Fibroblast of lung (primary cell): ENCODE results near the gene APBB1IP. TPM values are rescaled to one million over a fixed set of nuclear protein-coding genes. Genes with fewer than 3 reads are reported as not detected.

Experiments used
- DNase-seq, 2 donors: peaks; one replicate each; pipeline versions ENCODE4 v3.0.0 to v3.0.0-alpha.2; 2010; ENCODE audit warnings: low read depth in 2 of 2
- H2AFZ ChIP-seq: 2 replicates; pipeline ENCODE4 v1.5.1; 2012; ENCODE audit warnings: low read length, control low read depth, inconsistent platforms
- H3K27ac ChIP-seq: 2 replicates; pipeline ENCODE4 v1.5.1; 2011; ENCODE audit warnings: low read length, control low read depth; ENCODE audit not compliant: insufficient read depth
- H3K27me3 ChIP-seq: 2 replicates; pipeline ENCODE4 v1.5.1; 2011; ENCODE audit warnings: mild to moderate bottlenecking, low read length; ENCODE audit not compliant: control insufficient read depth, insufficient read depth
- H3K36me3 ChIP-seq: 2 replicates; pipeline ENCODE4 v1.5.1; 2011; ENCODE audit warnings: low read length; ENCODE audit not compliant: control insufficient read depth, insufficient read depth
- H3K4me1 ChIP-seq: 2 replicates; pipeline ENCODE4 v1.5.1; 2011; ENCODE audit warnings: low read length; ENCODE audit not compliant: control insufficient read depth, insufficient read depth; ENCODE audit errors: extremely low read depth
- H3K4me2 ChIP-seq: 2 replicates; pipeline ENCODE4 v1.5.1; 2011; ENCODE audit warnings: low read length, control low read depth; ENCODE audit not compliant: insufficient read depth; ENCODE audit errors: extremely low read depth
- H3K4me3 ChIP-seq, 4 experiments: fragments of 200-600 bp in 1 of 4; sonication (generic) in 1 of 4; replicated peaks in 1 of 4; 2 replicates each; pipeline ENCODE4 v1.5.1; 2011 to 2016; ENCODE audit warnings: low read length in 4 of 4, low read depth in 3 of 4, mild to moderate bottlenecking in 3 of 4, control low read depth in 2 of 4, inconsistent platforms in 1 of 4, mixed read lengths in 1 of 4; ENCODE audit not compliant: insufficient read depth in 1 of 4; ENCODE audit errors: control extremely low read depth in 1 of 4
- H3K79me2 ChIP-seq: 2 replicates; pipeline ENCODE4 v1.5.1; 2012; ENCODE audit warnings: mild to moderate bottlenecking, low read length, inconsistent platforms; ENCODE audit not compliant: control insufficient read depth, insufficient read depth
- H3K9ac ChIP-seq: 2 replicates; pipeline ENCODE4 v1.5.1; 2011; ENCODE audit warnings: mild to moderate bottlenecking, low read length, control low read depth; ENCODE audit not compliant: insufficient read depth
- H3K9me3 ChIP-seq: 2 replicates; pipeline ENCODE4 v1.5.1; 2012; ENCODE audit warnings: low read depth, low read length; ENCODE audit not compliant: control insufficient read depth, insufficient read depth
- H4K20me1 ChIP-seq: 2 replicates; pipeline ENCODE4 v1.5.1; 2011; ENCODE audit warnings: low read length; ENCODE audit not compliant: control insufficient read depth, insufficient read depth; ENCODE audit errors: extremely low read depth
- CTCF ChIP-seq, 2 donors: IDR thresholded peaks in 1 of 2; conservative IDR thresholded peaks in 1 of 2; 1 replicate in 1 of 2; 2 replicates in 1 of 2; pipeline ENCODE4 v1.5.1; 2011 to 2012; ENCODE audit warnings: low read length in 2 of 2, control low read depth in 1 of 2, inconsistent platforms in 1 of 2, low read depth in 1 of 2, mild to moderate bottlenecking in 1 of 2
- EZH2 ChIP-seq: IDR thresholded peaks from 2 replicates; pipeline ENCODE4 v1.5.1; 2012; ENCODE audit warnings: low read length, control low read depth, mild to moderate bottlenecking; ENCODE audit errors: missing control alignments
- polyA plus RNA-seq, 2 donors: library from polyadenylated mRNA; depleted of rRNA in 1 of 2; stranded (reverse) in 1 of 2; unstranded in 1 of 2; fragments of >200 nt; gene quantifications; 2 replicates each; pipeline ENCODE4 v1.2.1, GENCODE V29; 2011 to 2012; ENCODE audit warnings: missing spikeins in 1 of 2
- total RNA-seq: library from RNA; depleted of rRNA; stranded (reverse); fragments of >200 nt; gene quantifications from 2 replicates; pipeline ENCODE4 v1.2.1, GENCODE V29; 2014

APBB1IP gene
- total and polyA plus RNA-seq, 2 donors (not counting 1 experiment from before 2014, with no cell fraction given), result 1.5 TPM

- no peaks in the 10 kb centered on the region for H3K4me1 ChIP-seq
- H3K4me2 ChIP-seq, result no peak overlapping the region
- no peak overlapping the region for H2AFZ ChIP-seq
- H3K27me3 ChIP-seq, result no peaks in the 10 kb centered on the region
- no peaks in the 10 kb centered on the region for H3K79me2 ChIP-seq
- no peak for TF ChIP-seq EZH2
- TF ChIP-seq CTCF (conservative IDR thresholded peaks at IDR 0.05 in 1 of 2, IDR thresholded peaks at IDR 0.05 in 1 of 2; ENCODE audit: low read depth in 1 of 2, low read length in 2 of 2), result no peak
- no peaks in the 10 kb centered on the region for H3K36me3 ChIP-seq
- no peak overlapping the region for H3K9ac ChIP-seq
- H3K27ac ChIP-seq, result no peak overlapping the region
- no peak for DNase-seq
- H3K4me3 ChIP-seq, result no peak overlapping the region
- no peaks in the 10 kb centered on the region for H3K9me3 ChIP-seq
- no peaks in the 10 kb centered on the region for H4K20me1 ChIP-seq
These were observed 88.9 kb downstream of the APBB1IP start for GRCh38 chr10:26527018-26527417.

GRCh38 chr10:26528048-26528447 lies 89.9 kb downstream of the APBB1IP start:
- no peak overlapping the region for H3K4me2 ChIP-seq
- no peaks in the 10 kb centered on the region for H3K9me3 ChIP-seq
- no peaks in the 10 kb centered on the region for H3K4me1 ChIP-seq
- no peaks in the 10 kb centered on the region for H3K36me3 ChIP-seq
- no peak overlapping the region for H3K4me3 ChIP-seq
- H3K79me2 ChIP-seq, result no peaks in the 10 kb centered on the region
- no peak for DNase-seq
- no peaks in the 10 kb centered on the region for H3K27me3 ChIP-seq
- H3K27ac ChIP-seq, result no peak overlapping the region
- H3K9ac ChIP-seq, result no peak overlapping the region
- H2AFZ ChIP-seq, result no peak overlapping the region
- no peaks in the 10 kb centered on the region for H4K20me1 ChIP-seq
- TF ChIP-seq EZH2 (no peak), CTCF (conservative IDR thresholded peaks at IDR 0.05 in 1 of 2, IDR thresholded peaks at IDR 0.05 in 1 of 2; ENCODE audit: low read depth in 1 of 2, low read length in 2 of 2) (no peak)

DNA sequence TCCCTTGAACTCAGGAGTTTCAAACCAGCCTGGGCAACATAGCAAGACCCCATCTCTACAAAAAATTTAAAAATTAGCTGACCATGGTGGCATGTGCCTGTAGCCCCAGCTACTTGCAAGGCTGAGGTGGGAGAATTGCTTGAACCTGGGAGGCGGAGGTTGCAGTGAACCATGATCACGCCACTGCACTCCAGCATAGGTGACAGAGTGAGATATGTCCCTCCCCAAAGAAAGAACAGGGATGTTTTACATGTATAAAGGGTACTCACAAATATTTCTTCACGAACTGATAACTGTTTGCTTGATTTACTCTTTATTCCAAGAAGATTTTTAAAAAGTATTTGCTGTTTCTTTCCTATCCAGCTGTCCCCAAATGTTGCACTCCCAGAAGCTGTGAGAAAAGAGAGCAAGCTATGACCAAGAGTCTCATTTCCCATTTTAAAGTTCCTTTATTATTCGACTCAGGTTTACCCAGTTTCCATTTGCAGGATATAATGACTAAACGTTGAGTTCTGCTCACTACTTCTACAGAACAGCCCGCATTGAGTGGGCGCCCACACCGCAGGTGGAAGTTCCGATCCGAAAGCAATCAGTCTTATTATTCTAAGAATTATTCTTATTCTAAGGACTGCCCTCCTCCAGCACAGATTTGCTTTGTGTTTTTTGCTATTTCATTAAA lies 90.7 kb downstream of the APBB1IP start:
- TF ChIP-seq CTCF (conservative IDR thresholded peaks at IDR 0.05 in 1 of 2, IDR thresholded peaks at IDR 0.05 in 1 of 2; ENCODE audit: low read depth in 1 of 2, low read length in 2 of 2) (no peak), EZH2 (no peak)
- H3K36me3 ChIP-seq, result no peaks in the 10 kb centered on the region
- H3K27ac ChIP-seq, result no peak overlapping the region
- H3K4me2 ChIP-seq, result no peak overlapping the region
- no peaks in the 10 kb centered on the region for H3K9me3 ChIP-seq
- H2AFZ ChIP-seq, result no peak overlapping the region
- no peak for DNase-seq
- H3K4me3 ChIP-seq, result no peak overlapping the region
- H4K20me1 ChIP-seq, result no peaks in the 10 kb centered on the region
- H3K27me3 ChIP-seq, result no peaks in the 10 kb centered on the region
- H3K79me2 ChIP-seq, result no peaks in the 10 kb centered on the region
- H3K4me1 ChIP-seq, result no peaks in the 10 kb centered on the region
- no peak overlapping the region for H3K9ac ChIP-seq
